A172 (cell line): ENCODE measurements around the gene GDF15. TPM values are rescaled to one million over a fixed set of nuclear protein-coding genes. Genes with fewer than 3 reads are reported as not detected.
"Not testable (repeated sequence)": the region's sequence is repeated elsewhere in the genome, so short reads cannot be mapped to it uniquely, and the experiment has no call there.

Experiments
- DNase-seq: peaks from one replicate; pipeline ENCODE4 v3.0.0-alpha.2; 2015; ENCODE audit warnings: low spot score
- total RNA-seq: library from RNA; depleted of rRNA; stranded (reverse); fragments of >200 nt; shearing (Covaris generic); gene quantifications from 2 replicates; pipeline ENCODE4 v1.2.3, GENCODE V29; 2014; rRNA removed

The GDF15 gene, protein sequence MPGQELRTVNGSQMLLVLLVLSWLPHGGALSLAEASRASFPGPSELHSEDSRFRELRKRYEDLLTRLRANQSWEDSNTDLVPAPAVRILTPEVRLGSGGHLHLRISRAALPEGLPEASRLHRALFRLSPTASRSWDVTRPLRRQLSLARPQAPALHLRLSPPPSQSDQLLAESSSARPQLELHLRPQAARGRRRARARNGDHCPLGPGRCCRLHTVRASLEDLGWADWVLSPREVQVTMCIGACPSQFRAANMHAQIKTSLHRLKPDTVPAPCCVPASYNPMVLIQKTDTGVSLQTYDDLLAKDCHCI
- total RNA-seq: 89.8 and 93.9 TPM in 2 replicates

DNA sequence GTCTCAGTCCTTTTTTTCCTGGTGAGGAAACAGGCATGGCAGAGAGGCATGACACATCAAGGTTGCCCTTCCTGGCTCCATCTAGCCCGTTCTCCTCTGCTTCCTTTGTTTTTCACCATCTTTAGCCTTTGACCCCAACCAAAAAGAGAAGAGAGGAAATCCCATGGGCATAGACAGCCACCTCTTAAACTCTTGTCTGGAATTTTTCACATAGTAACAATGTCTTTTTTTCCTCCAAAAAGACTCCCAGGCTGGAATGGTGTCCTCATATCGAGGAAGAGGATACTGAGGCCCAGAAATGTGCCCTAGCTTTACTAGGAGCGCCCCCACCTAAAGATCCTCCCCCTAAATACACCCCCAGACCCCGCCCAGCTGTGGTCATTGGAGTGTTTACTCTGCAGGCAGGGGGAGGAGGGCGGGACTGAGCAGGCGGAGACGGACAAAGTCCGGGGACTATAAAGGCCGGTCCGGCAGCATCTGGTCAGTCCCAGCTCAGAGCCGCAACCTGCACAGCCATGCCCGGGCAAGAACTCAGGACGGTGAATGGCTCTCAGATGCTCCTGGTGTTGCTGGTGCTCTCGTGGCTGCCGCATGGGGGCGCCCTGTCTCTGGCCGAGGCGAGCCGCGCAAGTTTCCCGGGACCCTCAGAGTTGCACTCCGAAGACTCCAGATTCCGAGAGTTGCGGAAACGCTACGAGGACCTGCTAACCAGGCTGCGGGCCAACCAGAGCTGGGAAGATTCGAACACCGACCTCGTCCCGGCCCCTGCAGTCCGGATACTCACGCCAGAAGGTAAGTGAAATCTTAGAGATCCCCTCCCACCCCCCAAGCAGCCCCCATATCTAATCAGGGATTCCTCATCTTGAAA lies at the start of gene GDF15:
GDF15 (plus strand) TSS at position 484 of the 868 bp plus-strand sequence; CDS start at position 516, 32 bp downstream.
- peak; percentile 89 for DNase-seq

DNA sequence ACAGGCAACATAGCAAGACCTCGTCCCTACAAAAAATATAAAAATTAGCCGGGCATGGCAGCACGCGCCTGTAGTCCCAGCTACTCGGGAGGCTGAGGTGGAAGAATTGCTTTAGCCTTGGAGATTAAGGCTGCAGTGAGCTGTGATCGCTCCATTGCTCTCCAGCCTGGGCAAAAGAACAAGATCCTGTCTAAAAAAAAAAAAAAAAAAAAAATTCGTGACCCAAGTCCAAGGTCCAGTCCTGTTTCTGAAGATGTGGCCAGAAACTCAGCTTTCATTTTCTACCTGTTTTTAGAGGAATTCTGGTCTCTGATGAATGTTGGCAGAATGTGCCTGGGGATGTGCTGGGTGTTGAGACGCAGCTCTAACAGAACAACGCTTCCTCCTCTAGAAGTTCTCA lies 47.4 kb upstream of the GDF15 start:
- no peak for DNase-seq

DNA sequence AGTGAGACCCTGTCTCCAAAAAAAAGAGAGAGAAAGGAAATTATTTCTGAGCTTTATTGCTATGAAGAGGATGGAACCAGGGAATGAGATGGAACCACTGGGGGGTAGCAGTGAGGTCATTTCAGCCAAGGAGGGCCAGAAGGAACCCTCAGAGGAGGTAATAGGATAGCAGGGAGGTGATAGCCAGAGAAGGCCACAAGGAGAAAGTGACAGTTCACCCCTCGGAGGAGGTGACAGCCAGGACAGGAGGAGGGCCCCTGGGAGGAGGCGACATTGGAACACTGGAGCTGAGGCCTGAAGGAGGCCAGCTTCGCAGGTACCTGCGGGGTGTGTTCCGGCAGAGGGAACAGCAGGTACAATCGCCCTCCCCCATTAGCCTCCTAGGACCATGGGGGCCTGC lies 46.2 kb upstream of the GDF15 start:
- peak; percentile 55 for DNase-seq

DNA sequence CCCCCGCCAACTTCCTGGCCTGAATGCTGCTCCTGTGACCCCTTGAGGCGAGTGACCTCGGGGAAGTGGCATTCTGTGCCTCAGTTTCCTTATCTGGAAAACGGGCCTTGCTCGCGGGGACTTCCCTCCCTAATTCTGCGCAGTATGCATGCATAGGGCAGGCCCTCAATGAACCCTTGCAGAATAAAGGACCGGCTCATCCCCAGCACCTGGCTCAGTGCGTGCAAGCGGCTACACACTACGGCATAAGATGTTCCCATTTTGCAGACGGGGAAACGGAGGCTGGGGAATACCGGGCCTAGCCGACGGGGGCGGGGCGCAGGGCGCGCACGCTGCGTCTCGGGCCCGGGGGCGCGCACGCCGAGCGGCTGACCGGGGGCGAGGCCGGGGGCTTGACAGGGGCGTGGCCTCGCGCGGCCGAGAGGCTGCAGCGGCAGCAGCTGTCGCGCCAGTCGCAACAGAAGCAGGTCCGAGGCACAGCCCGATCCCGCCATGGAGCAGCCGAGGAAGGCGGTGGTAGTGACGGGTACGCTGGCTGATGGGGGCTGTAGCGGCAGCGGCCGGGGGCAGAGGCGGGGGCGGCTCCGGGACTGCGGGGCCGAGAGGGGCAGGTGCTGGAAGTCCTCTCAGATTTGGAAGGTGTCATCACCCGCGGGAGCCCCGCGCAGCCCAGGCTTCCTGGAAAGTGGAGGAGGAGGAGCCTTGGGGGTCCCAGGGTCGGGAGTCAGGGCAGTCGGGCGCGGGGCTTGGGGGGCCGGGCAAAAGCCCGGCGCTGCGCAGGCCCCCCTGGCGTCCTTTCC lies 45.6 kb upstream of the GDF15 start, which contains the start of gene PGPEP1:
PGPEP1 (plus strand) TSS at position 409 of the 800 bp plus-strand sequence; CDS start at position 493, 84 bp downstream.
- no peak for DNase-seq

DNA sequence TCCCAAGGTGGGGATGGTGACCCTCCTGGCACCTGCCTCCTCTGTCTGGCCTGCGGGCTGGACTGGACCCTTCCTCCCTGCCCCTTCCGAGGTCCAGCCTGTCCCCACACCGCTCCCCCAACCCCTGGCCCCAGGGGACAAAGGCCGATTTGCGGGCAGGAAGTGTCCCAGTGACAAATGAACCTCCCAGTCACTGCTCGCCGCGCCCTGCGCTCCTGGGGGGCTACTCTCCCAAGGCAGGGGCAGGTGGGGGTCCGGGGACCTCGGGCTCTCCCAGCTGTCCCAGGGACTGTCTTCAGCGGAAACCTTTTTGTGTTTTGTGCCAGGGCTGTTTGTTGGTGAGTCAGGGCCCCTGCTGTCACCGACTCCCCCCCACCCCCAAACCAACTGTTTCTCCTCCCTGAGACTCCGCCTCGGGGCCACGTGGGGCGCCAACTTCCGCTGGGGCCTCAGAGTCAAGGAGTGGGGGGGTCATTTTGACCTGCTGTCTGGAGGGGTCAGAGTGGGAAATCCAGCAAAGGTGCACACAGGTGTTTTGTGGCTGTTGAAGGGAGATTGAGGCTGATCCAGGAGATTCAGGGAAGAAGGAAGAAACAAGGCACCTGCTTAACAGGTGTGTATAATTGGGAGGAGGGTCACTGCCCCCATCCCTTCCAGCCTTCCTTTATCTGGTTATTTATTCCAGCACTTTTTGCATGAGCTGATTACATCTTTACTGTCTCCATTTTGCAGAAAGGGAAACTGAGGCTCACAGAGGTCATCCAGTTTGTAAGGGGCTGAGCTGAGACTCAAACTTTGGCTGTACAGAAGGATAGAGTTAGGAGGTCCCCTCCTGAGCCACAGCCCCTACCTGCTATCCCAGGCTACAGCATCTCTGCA lies 44.7 kb upstream of the GDF15 start:
- DNase-seq: peak; percentile 79

DNA sequence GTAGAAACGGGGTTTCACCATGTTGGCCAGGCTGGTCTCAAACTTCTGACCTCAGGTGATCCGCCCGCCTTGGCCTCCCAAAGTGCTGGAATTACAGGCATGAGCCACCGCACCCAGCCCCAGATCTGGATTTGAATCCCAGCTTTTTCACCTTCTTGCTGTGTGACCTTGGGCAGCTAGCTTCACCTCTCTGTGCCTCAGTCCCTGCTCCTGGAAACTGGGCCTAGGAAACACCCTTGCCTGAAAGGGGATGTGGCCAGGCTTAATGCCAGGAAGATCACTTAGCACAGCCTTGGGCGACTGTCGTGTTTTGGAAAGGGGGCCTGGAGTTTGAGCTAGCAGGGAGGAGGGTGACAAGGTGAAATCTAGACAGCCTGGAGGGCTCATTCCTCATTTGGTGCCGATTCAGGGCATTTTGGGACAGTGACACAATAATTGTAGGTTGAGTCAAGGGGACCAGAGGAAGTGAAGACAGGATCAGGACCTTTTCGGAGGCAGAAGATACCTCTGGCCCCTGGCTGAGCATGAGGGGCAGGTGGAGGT lies 43.8 kb upstream of the GDF15 start:
- no peak for DNase-seq

DNA sequence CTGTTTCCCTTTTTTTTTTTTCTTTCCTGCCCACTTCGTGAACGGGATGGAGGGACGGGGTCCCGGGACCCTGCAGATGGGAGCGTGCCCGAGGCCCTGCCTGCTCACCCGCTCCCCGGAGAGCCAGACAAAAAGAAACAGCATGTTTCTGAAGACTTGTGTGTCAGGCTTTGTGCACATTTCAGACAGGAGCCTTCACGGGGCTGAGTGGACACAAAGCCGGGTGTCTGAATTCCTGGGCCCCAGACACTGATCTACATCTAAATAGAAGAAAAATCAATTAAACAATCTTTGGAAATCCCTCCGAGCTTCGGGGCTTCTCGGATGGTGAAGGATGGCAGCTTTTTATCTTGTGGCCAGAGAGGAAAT lies 41.4 kb upstream of the GDF15 start:
- no peak for DNase-seq

DNA sequence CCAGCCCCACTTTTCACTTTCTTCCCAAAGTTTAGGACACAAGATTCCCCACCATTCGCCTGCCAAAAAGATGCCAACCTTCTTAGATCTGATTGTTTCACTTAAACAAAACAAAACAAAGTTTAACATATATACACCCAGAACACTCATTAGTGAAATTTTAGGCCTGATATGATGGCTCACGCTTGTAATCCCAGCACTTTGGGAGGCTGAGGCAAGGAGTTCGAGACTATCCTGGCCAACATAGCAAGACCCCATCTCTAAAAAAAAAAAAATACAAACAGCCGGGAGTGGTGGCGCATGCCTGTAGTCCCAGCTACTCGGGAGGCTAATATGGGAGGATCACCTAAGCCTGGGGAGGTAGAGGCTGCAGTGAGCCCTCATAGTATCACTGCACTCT lies 40.7 kb upstream of the GDF15 start:
- no peak for DNase-seq

DNA sequence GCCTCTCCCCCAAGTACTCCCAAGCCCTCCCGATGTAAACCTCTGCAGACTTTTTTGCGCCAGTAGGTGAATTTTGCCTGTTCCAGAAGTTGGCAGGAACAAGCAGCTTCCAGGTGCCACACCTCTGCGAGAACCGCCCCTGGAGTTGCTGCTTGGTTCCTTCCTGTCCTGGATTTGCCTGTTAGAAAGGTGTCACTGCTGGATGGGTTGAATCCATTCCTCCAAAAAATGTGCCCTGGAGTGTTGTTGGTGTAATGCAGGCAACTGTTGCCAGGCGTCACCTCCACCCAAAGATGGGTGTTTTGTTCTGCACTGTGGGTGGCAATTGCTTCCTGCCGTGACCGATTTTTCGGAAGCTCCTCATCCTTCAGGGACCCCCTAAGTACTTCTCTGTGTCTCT lies 39.9 kb upstream of the GDF15 start:
- DNase-seq: no peak

DNA sequence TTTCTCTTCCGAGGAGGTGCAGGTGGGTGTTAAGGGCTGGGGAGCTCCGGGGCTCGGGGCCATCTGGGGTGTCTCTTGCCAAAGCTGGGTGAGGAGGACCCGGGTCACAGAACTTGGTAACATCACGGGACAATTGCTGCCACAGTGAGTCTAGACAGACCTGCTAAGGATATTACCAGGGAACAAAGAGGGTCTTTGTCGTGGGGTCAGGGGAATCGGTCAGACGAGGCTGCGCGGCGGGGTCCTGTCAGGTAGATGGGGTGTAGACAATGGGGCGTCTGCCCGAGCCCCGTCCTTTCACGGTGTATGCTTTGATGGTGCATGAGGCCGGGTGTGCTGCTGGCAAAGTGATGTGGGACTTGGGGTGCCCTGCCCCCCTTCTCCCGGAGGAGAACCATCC lies 37.8 kb upstream of the GDF15 start:
- no peak for DNase-seq

DNA sequence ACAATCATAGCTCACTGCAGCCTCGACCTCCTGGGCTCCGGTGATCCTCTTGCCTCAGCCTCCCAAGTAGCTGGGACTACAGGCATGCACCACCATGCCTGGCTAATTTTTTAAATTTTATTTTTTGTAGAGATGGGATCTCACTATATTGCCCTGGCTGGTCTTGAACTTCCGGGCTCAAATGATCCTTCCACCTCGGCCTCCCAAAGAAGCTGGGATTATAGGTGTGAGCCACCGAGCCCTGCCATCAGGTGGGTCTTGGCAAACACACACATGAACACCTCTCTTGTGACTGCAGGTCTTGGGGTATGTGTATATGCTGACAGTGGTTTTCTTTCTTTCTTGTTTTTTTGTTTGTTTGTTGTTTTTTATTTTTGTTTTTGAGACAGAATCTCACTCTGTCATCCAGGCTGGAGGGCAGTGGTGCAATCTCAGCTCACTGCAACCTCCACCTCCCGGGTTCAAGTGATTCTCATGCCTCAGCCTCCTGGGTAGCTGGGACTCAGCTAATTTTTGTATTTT lies 37.1 kb upstream of the GDF15 start:
- not testable (repeated sequence) for DNase-seq

DNA sequence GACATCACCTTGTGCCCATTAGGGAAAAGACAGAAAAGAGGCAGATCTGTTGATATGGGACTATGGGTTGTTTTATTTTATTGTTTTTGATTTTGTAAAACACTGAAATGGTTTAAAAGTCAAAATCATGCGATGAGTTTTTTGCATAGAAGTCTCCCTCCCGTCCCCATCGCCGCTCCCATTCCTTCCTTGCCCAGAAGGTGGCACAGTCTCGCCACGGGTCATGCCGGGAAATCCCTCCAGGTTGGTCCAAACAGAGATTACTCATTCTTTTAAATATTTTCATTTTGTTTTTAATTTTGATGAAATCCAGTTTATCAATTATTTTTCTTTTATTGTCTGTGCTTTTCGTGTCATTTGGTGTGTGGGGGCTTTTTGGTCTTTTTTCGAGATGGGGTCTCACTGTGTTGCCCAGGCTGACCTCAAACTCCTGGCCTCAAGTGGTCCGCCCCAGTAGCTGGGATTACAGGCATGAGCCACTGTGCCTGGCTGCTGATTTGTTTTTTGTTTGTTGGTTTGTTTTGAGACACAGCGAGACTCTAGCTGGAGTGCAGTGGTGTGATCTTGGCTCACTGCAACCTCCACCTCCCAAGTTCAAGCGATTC lies 36.3 kb upstream of the GDF15 start:
- DNase-seq: peak; percentile 46

DNA sequence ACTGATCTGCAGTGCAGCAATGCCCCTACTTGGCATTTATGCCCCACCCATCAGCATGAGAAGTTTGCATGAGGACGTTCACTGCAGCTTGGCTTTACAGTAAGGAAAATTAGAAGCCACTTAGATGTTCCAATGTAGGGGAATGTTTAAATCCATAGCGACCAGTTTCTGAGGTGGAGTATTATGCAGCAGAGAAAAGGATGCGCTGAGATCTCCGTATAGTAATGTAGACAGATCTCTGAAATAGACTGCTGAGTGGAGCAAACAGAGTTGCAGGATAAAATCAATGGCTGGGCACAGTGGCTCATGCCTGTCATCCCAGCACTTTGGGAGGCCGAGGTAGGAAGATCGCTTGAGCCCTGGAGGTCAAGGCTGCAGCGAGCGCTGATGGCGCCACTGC lies 35.5 kb upstream of the GDF15 start:
- DNase-seq: no peak

DNA sequence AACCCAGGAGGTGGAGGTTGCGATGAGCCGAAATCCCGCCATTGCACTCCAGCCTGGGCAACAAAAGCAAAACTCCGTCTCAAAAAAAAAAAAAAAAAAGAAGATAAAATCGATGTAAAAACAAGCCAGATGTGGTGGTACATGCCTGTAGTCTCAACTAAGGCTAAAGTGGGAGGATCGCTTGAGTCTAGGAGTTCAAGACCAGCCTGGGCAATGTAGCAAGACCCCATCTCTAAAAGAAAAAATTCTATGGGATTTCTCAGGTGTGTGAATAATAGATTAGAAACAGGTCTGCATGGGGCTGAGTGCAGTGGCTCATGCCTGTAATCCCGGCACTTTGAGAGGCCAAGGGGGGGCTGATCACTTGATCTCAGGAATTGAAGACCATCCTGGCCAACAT lies 34.4 kb upstream of the GDF15 start:
- DNase-seq: no peak

DNA sequence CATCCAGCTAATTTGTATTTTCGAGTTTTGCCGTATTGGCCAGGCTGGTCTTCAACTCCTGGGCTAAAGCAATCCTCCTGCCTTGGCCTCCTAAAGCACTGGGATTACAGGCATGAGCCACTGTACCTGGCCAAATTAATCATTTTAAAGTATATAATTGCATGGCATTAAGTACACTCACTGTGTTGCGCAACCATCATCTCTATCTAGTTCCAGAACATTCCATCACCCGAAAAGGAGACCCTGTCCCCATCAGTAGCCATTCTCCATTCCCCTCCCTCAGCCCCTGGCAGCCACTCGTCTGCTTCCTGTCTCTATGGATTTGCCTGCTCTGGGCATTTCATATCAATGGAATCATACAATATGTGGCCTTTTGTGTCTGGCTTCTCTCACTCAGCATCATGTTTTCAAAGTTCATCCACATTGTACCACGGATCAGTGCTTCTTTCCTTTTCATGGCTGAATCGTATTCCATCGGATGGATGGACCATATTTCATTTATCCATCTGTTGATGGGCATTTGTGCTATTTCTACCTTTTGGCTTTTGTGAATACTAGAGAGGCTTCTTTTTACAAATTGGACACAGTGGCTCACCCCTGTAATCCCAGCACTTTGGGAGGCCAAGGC lies 32.5 kb upstream of the GDF15 start:
- no peak for DNase-seq

DNA sequence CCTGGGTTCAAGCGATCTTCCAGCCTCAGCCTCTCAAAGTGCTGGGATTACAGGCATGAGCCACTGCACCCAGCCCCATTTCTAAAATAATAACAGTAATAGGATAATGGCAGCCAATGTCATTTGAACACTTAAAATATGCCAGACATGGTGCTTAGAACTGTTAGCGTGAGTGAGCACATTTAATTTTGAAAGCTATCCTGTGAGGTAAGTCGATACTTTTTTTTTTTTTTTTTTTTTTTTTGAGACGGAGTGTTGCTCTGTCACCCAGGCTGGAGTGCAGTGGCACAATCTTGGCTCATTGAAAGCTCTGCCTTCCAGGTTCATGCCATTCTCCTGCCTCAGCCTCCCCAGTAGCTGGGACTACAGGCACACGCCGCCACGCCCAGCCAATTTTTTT lies 31.2 kb upstream of the GDF15 start:
- DNase-seq: not testable (repeated sequence)

DNA sequence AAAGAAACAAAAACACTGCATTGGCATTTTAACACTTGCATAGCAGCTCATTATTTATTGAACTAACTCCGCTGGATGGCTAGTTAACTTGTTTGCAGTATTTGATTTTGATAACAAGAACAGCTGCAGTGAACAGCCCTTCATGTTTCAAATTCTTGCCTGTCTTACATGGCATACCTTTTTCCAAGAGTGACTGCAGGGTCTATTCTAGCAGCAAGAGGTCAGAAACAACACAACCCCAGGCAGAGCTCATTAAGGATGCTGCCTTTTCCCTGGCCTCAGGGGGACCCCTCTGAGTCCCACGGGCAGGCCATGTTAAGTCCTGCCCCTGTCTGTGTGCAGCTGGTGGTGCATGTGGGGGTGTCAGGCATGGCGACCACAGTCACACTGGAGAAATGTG lies 28.9 kb upstream of the GDF15 start:
- DNase-seq: no peak

DNA sequence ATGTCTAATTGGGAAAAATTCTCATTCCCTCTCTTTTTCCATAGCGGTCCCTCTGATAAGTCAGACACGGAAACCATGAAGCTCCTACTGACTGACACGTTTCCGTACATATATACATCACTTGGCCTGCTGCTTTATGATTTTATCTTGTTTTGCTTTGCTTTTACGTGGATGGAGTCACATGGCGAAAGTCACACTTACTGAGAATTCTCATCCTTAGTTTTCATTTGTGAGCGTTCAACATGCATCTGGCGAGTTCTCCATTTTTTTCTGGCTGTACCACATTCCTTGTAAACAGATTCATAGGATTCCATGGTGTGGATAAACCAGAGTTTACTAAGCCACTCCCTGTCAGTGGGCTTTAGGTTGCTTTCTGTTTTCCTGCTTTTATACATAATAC lies 24.3 kb upstream of the GDF15 start:
- DNase-seq: no peak

DNA sequence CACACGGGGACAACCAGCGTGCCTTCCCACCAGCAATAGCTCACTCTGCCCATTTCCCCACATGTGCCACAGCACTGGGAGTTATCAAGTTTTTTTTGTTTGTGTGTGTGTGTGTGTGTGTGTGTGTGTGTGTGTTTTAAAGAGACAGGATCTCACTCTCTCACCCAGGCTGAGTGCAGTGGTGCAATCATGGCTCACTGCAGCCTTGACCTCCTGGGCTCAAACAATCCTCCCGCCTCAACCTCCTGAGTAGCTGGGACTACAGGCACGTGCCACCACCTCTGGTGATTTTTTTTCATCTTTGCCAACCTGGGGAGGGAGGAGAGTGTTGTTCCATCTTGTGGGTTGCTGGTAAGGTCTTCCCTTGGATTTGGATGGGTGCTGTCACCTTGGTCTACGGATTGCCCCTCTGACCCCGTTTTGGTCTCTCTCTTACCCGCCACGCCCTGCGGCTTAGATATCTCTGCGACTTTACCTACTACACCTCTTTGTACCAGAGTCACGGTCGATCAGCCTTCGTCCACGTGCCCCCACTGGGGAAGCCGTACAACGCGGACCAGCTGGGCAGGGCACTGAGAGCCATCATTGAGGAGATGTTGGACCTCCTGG lies 22.9 kb upstream of the GDF15 start:
- DNase-seq: no peak
